Measurements from ENCODE around the gene SLC16A8.

The SLC16A8 gene

DNA sequence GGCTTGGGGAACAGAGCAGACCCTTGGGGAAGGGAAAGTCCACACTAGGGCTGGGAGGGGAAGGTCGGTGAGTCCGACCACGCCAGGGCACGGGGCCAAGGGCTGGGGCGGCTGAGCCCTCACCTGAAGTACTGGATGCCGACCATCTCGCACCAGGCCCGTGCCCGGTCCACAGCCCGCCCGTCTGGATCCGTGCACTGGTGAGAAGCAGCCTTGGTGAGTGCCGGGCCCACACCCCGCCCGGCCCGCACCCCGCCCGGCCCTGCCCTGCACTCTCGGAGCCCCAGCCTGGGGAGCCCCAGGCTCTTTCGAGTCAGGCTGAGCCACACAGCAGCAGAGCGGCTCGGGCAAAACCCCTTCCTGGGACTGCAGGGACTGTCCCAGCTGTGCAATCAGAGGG is 28.4 kb upstream of the SLC16A8 start:
- no peak for DNase-seq

DNA sequence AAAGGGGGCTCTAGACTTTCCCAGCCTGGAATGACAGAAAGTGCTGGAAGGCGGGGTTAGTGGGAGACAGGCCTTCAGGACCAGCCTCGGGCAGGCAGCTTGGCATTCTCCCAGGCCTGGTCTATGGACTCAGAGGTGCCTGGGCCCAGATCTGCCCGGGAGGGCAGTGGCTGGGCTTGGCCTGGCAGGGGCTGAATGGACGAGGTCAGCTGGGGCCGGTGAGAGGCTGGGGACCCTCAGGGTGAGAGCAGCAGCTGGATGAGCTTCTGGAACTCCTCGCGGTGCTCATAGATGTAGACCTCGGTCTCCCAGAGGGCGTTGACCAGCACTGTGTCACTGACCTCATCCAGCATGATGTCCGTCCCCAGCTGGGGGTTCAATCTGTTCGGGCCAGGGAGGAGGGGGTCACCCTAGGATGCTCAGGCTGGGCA is 28.0 kb upstream of the SLC16A8 start:
- no peak for DNase-seq

DNA sequence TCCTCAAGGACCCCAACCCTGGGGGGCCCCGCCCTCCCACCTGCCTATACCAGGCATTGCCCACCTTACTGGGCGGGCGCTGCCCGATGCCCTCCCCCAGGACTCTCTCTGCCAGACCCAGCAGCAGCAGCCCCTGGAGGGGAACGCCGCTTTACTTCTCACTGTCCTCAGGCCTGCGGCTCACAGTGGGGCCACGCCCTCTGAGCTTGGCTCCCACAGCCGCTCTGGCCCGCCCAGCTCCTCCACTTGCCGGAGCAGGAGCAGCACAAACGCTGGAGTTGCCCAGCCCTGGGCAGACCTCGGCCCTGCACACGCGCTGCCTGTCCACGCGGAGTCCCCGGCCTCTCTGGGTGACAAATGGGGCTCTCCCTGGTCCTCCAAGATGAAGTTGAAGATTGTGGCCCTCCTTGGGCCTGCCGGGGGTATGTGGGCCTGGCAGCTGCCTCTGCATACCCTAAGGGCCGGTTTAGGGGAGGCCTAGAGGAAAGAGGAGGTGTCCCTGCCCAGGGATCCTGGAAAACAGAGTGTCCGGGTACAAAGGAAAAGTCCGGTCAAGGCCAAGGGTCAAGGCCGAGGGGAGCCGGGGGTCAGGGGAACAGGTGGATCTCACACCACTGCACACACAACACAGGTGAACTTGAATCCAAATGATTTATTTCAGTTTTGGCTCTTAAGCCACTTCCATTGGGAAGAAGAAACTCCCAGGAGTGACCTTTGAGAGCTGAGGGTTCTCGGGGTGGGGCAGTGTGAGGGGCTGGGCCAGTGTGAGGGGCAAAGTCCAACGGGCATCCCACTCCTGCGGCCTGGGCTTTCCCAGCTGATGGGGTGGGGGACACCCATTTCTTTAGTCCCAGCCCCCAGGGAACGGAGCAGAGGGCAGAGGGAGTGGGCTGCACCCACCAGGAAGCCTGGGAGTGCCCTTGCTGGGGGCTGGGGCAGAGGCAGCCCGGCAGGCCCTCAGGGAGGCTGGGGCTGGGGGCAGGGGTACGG is 27.2 kb upstream of the SLC16A8 start:
- no peak for DNase-seq

DNA sequence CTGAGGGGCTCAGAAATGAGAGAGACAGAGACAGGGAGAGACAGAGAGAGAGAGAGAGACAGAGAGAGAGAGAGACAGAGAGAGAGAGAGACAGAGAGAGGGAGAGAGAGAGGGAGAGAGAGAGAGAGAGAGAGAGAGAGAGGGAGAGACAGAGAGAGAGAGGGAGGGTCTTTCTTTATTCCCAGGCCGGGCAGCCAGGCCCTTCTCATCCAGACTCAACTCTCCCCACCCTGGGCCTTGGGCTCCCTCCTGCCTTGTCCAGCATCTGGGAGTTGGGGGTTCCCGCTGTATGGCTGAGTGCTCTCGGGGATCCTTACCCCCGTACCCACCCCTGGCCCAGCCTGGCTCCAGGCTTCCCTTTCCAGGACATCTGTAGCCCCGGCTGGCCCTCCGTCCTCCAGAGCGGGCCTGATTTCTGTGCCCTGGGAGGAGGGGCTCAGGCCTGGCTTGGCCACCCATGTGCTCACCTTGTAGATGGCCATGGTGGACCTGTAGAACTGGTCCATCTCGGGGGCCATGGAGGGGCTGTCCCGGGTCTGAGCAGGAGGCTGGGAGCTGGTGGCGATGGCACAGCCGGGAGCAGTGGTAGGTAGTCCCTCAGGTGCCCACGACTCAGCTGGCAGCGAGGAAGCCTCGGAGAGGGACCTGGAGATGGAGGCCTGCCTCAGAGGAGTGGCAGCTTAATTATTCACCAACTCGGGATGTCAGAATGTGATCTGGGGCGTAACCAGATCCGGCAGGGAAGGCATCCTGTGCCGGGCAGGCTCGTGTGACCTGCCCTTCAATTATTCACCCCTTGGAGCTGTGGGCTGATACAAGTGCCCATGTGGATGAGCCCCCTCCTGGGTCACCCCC is 26.3 kb upstream of the SLC16A8 start, which contains the start of gene BAIAP2L2:
Gene BAIAP2L2 (minus strand): TSS at position 677 of the 855 bp plus-strand sequence. CDS start 159 bp downstream, at position 518.
- no peak for DNase-seq

DNA sequence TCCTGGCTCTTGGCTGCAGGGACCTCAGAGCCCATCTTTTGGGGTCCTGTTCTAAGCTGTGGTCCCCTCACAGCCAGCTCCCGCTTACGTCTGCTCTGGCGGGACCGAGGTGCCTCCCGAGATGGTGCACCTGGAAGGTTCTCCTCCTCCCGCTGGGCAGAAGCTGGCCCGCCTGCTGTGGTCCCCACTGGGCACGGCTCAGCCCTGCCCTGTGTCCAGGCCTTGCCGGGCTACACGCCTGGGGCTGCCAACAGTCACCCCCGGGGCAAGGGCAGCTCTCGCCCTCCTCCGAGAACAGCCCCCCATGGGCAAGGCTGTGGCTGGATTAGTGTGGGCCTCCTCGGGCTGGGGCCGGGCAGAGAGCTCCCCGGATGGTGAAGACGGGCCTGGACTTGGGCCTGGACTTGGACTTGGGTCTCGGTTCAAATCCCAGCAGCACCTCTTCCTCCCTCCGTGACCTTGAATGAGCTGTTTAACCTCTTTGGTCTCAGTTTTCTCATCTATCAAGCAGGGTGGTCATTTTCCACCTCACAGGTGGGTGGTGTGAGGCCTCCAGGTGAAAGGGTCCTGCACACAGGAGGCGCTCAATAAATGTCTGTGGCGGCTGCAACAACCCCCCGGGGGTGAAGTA is 25.5 kb upstream of the SLC16A8 start:
- no peak for DNase-seq

DNA sequence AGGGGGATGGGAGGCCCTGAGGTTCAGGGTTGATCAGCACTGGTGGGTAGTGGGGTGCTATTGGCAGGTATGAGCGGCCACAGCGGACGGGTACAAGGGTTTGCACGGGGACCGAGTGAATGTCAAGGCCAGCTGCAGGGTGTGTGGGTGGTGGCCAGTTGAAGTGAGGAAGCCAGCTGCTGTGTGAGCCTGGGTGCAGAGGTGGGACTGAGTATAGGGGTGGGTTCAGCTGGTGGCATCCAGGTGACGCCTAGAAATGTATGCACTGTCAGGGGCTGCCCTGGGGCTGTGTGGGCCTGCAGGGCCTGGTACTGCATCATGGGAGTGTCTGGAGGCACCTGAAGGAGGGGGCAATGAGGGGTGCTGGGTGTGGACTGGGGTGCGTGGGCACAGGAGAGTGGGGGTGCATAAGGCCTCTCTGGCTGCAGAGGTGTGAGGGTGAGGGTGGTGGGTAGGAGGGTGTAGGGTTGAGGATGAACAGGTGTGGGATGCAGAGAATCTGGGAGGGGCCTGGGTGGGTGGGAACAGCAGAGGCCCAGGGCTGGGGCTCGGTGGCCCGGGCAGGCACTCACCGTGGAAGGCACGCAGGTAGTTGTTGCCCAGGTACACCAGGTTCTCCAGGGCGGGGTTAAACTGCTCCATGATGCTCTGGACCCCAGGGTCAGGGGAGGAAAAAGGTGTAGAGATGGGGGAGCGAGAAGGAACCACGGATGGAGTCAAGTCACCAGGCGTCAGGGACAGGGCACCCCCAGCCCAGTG is 24.8 kb upstream of the SLC16A8 start:
- DNase-seq: no peak

DNA sequence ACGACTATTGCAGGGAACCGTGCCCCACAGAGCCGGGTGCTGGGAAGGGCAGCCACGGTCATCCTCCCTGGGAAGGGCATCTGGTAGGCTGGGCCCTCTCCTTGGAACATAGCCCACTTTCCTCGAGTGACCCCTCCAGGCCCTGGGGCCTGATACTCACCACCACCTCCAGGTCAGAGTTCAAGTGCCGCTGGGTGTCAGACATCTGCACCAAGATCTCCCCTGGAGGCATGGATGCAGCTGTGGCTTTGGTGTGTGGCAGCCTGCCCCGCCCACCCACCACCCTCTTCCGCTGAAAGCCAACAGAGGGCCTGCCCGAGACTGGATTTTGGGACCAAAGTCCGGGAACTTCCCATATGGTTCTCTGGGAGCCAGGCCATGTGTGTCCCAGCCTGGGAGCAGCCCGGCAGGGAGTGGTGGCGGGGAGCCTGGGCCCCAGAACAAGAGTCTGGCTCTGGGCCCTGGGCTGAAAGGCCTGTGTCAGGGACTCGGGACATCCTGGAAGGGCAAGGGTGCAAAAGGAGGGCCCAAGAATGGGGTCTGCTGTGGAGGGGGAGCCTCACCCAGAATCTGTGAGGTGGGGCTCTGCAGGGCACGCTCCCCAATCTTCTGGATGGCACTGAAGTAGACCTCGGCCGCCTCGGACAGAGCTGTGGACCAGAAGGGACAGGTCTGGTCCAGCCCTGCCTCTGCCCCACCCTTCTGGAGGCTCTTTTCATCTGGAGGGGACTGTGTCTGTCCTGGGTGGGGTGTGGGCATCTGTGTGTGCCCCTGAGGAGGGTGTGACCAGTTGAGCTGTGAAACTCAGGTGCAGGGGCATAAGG is 23.9 kb upstream of the SLC16A8 start:
- no peak for DNase-seq

DNA sequence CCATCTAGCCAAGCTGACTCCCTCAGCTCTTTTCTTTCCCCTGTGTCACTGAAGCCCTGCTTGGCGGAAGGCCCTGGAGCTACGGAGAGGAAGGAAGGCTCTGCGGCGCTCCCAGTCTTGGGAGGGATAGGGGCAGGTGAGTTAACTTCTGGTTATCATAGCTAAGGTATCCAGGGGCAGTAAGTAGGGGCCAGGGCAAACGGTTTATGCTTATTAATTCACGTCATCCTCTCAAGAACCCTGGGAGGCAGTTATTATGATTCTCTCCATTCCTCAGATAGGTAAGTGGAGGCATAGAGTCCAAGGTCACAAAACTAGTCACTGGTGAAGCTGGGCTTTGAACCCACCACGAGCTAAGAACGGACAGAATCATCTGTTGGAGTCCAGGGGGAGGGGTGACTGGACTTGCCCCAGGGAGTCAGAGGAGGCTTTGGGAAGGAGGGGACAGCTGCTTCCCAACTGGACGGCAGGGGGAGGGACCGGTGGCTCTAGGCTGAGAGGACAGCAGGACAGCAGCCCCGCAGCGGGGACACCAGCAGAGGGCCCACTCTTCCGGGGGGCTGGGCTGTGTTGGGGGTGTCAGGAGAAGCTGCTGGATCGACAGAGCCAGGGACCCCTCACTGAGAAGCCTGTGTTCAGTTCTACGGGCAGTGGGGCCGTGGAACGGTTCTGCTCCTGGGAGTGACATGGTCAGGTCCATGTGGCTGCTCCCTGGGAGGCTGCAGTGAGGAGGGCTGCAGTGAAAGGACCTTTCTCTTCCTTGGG is 23.0 kb upstream of the SLC16A8 start:
- no peak for DNase-seq

DNA sequence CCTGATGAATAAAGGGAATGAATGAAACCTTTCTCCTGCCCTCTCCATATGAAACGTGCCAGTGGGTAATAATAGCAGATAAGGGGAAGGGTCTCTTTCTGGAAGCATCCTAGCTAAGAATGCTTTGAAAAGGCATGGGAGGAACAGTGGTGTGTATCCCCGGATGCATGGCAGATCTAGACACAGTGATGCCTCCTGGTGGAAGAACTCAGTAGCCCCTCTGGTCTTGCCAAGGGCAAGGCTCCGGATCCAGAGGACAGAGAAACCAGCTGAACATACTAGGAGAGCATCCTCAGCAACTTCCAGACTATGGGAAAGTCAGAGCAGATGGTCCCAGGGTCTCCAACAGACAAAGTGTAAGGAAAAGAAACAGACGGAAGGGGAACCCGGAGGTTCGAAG is 20.1 kb upstream of the SLC16A8 start:
- DNase-seq: no peak

DNA sequence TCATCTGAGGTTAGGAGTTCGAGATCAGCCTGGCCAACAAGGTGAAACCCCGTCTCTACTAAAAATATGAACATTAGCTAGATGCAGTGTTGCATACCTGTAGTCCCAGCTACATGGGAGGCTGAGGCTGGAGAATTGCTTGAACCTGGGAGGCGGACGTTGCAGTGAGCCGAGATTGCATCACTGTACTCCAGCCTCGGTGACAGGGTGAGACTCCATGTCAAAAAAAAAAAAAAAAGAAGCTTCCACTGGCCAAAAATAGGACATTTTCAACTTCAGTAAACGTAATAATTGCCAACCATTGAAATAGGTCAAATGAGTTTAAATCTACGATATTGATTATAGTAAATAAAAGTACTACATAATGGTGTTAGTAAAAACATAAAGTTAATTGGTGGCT is 19.7 kb upstream of the SLC16A8 start:
- no peak for DNase-seq

DNA sequence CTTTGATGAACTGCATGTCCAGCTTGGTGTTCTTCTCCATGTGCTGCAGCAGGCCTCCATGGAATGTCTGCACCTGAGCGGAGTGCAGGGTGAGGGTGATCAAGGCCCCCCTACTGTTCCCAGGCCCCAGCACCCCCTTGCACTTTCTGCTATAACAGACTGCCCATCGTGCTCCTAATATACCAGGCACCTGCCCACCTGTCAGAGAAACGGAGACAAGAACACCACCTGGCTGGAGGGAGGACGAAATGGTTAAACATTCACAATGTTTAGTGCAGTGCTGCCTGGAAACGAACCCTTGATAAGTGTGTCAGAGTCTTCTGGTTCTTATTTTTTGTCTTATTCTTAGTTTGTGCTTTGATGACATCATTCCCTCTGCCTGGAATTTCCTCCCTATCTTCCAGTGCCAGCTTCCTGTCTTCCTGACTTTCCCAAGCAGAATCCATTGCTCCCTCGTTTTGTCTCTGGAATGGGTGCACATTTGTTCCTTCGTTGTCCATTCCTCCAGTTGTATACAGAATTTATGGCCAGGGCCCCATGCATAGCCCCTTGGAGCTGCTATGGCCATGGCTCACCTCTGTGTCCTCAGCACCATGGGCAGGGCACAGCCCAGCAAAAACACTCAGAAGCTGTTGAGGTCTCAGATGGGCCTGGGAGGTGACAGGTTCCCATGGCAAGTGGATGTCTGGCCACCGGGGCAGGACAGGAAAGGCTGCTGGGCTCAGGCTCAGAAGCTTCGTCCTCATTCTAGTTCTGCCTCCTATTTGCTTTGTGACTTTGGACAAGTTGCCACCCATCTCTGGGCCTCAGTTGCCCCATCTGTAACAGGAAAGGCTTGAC is 14.6 kb upstream of the SLC16A8 start:
- no peak for DNase-seq

DNA sequence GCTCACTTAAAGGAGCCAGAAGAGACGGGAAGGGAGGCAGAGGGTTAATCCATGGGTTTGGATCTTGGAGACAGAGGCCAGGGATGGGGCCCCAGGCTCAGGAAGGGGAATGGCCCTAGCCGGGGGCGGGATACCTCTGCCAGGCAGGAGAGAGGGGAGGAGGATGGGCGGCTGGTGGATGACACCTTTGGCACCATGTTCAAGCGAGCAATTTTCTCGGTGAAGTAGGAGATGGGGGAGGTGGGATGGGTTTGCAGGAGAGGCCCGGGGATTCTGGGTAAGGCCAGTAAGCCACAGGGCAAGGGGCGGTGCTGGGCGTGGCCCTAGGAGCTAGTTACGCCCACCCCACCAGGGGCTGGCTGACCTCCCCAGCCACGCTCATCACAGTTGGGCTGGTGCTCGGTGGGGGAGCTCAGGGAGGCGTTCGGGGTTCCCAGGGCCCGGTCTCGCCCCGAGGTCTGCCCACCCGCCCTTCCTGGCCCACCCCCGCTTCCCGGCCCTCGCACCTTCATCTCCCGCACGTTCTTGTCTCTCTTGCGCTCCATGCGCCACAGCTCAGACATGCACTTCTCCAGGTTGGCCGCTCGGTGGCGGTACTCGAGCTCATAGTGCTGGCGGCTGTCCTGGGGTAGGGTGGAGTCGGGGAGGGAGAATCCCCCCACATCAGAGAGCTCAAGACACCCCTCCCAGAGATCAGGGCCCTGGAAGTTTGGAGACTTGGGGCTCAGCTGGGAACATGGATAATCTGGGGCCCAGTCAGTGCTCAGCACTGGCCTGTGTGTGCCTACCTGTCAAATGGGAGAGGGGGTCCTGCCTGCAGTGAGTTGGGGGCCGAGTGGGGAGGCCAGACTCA is 13.8 kb upstream of the SLC16A8 start:
- no peak for DNase-seq

DNA sequence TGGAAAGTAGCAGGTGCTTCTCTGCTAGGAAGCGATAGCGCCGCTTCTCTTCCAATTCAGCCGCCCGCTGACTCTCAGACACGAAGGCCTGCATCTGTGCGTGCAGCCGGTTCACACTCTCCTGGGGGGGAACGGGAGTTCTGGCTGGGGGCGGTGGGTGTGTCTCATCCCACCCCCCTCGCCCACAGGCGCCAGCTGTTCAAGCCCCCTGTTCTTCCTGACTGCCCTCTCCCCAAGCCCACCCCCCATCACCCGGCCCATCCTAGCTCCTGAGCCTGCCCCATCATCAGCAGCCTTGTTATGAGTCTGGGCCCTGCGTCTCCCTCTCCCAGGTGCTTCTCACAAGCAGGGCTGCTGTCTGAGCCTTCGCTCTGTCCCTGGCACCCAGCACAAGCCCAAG is 13.1 kb upstream of the SLC16A8 start:
- DNase-seq: no peak

DNA sequence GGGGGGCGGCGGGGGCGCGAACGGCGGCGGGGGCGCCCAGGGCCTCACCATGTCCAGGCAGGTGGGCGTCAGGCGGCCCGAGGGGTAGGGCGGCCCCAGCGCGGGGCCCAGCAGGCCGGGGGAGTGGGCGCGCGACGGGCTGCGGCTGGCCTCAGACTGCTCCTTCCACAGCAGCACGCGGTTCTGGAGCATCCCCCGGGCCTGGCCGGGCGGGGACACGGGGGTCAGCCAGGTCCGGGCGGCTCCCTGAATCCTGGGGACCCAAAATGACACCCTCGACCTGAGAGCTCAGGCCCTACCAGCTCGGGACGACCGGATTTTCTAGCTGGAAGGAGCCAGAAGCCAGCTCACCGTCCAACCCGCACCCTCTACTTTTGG is 5.5 kb upstream of the SLC16A8 start:
- DNase-seq: no peak

DNA sequence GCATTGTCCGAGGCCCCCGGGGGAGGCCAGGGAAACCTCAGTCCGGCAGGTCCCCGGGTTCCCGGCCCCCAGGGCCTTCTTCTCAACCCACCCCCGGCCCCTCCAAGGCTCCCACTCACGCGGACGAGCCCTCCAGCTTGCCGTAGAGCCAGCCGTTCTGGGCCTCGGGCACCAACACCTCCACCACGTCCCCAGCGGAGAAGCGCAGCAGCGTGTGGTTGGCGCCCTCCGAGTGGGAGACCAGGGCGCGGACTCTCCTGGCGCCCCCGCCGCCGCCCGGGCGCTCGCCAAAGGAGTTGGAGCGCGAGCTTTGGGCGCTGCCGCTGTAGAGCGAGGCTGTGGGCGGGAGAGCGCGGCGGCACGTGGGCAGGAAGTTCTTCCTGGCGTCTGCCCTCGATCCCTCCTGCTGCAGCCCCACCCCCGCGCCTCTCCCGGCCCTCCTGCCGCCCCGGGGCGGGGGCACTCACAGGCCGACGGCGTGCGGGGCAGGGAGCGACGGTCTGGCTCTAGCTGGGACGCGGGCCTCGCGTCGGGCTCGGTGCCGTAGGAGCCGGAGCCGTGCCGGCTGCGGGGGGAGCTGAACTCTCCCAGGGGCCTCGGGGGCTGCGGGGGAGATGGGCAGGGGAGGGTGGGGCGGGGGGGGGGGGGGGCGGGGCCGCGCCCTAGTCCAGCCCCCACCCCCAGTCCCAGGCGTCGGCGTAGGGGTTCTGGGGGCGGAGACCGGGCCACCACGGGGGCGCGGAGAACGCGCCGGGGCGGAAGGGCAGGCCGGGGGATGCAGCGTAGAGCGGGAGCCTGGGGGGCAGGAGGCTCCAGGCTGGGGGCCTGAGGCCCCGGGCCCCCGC is 4.9 kb upstream of the SLC16A8 start:
- DNase-seq: no peak

DNA sequence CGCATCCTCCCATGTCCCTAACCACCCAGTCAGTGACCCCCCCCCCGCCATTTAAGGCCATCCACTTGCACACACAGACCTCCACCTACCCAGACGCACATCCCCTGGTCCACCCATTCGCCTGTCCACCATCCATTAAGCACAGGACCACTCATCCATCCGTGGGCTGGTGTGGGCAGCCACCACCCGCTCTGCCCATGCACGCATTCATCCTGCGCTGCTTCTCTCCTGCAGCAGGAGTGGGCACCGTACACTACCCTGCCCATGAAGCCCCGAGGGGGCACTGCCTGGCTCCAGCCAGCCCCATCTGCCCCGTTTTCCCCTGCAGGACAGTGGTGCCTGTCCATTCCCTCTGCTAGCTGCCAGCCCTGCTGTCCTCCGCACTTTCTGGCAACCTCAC is 3.9 kb upstream of the SLC16A8 start:
- no peak for DNase-seq

DNA sequence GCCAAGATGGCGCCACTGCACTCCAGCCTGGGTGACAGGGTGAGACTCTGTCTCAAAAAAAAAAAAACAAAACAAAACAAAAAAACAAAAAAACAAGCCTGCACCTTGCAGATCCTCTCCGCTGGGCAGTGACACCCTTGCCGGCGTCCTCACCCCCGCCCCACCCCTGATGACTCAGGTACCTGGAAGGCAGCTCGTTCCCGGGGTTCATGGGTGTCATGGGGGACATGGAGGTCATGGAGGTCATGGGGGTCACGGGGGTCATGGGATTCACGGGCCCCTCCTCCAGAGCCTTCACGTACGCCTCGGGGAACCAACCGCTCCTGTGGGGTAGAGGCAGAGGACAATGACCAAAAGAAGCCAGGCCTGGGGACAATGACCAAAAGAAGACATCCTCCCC is 3.0 kb upstream of the SLC16A8 start:
- DNase-seq: no peak
